SK-N-SH (cell line): ENCODE results near the gene MRPL19.

ENCODE experiments used
- CTCF ChIP-seq: fragments of 200-600 bp; sonication (generic); IDR thresholded peaks from 2 replicates; pipeline ENCODE4 v1.6.1; 2017; ENCODE audit warnings: antibody characterized with exemption, mild to moderate bottlenecking, moderate library complexity
- EP300 ChIP-seq, 2 experiments: IDR thresholded peaks; 2 replicates each; pipeline versions ENCODE4 v1.4.0 to v1.6.1; 2012; ENCODE audit warnings: borderline replicate concordance in 1 of 2, low read depth in 1 of 2, low read length in 1 of 2
- FOXM1 ChIP-seq: IDR thresholded peaks from 2 replicates; pipeline ENCODE4 v1.4.0; 2012; ENCODE audit warnings: low read depth, mild to moderate bottlenecking
- GABPA ChIP-seq: IDR thresholded peaks from 2 replicates; pipeline ENCODE4 v1.4.0; 2012; ENCODE audit warnings: low read depth, mild to moderate bottlenecking
- MEF2A ChIP-seq: IDR thresholded peaks from 2 replicates; pipeline ENCODE4 v1.4.0; 2012; ENCODE audit warnings: low read depth, borderline replicate concordance
- YY1 ChIP-seq: IDR thresholded peaks from 2 replicates; pipeline ENCODE4 v1.4.0; 2012; ENCODE audit warnings: low read depth, mild to moderate bottlenecking

- TF ChIP-seq CTCF (no peak), EP300 (IDR thresholded peaks at IDR 0.05; ENCODE audit: borderline replicate concordance in 1 of 2, low read depth in 1 of 2, low read length in 1 of 2) (no peak), MEF2A (no peak), GABPA (no peak), FOXM1 (no peak), YY1 (no peak)
Observed at GRCh38 chr2:75609937-75610508, 36.6 kb upstream of the MRPL19 start.
